PC-3 (cell line): Measurements from ENCODE around the gene A4GALT. TPM values are rescaled to one million over a fixed set of nuclear protein-coding genes. Genes with fewer than 3 reads are reported as not detected.

ENCODE experiments used
- ATAC-seq: fragments of 200-7000 bp; cut with Tn5 transposase; 2 replicates; pipeline ENCODE4 v1.9.1; 2020; ENCODE audit warnings: mild to moderate bottlenecking, moderate library complexity
- BruUV-seq: library from RNA; stranded (reverse); fragments of 400-500 nt; replicated peaks from 2 replicates; lab custom pipeline; 2021; lab: Mats Ljungman, UMichigan
- CTCF ChIA-PET: fragments of 300-600 bp; sonication (Branson Sonifier 250); formaldehyde crosslinking; loops from one replicate; lab custom pipeline; 2022; ENCODE audit warnings: antibody characterized with exemption; lab: Charles Lee
- POLR2A ChIA-PET: fragments of 300-600 bp; sonication (Branson Sonifier 250); formaldehyde crosslinking; loops from one replicate; lab custom pipeline; 2022; ENCODE audit warnings: antibody characterized with exemption; ENCODE audit not compliant: unreplicated experiment; lab: Charles Lee
- DNase-seq: peaks from one replicate; pipeline ENCODE4 v3.0.0-alpha.2; 2015
- H2AFZ ChIP-seq: fragments of 300-600 bp; sonication (generic); 2 replicates; pipeline ENCODE4 v1.6.0; 2016; ENCODE audit warnings: antibody characterized with exemption, low read length
- H3F3A ChIP-seq: fragments of 300-600 bp; sonication (generic); one replicate; pipeline ENCODE4 v1.6.0; 2017; ENCODE audit warnings: antibody characterized with exemption, low read length, control low read depth, mild to moderate bottlenecking; ENCODE audit not compliant: unreplicated experiment
- H3K27ac ChIP-seq: fragments of 300-600 bp; sonication (generic); 2 replicates; pipeline ENCODE4 v1.5.1; 2016; ENCODE audit warnings: mild to moderate bottlenecking, low read length
- H3K27me3 ChIP-seq: fragments of 300-600 bp; sonication (generic); 2 replicates; pipeline ENCODE4 v1.6.1; 2016; ENCODE audit warnings: low read length, mixed read lengths
- H3K36me3 ChIP-seq: fragments of 300-600 bp; sonication (generic); 2 replicates; pipeline ENCODE4 v1.6.1; 2016; ENCODE audit warnings: low read depth, mixed run types, low read length, mixed read lengths
- H3K4me1 ChIP-seq: fragments of 300-600 bp; sonication (generic); 2 replicates; pipeline ENCODE4 v1.5.1; 2016; ENCODE audit warnings: low read length; ENCODE audit not compliant: insufficient read depth
- H3K4me2 ChIP-seq: fragments of 300-600 bp; sonication (generic); 2 replicates; pipeline ENCODE4 v1.6.0; 2016; ENCODE audit warnings: low read length
- H3K4me3 ChIP-seq: fragments of 300-600 bp; sonication (generic); 2 replicates; pipeline ENCODE4 v1.5.1; 2016; ENCODE audit warnings: mild to moderate bottlenecking, low read length, mixed read lengths
- H3K79me2 ChIP-seq: fragments of 300-600 bp; sonication (generic); 2 replicates; pipeline ENCODE4 v1.6.1; 2017; ENCODE audit warnings: low read length, mixed read lengths
- H3K9ac ChIP-seq: fragments of 300-600 bp; sonication (generic); 2 replicates; pipeline ENCODE4 v1.6.0; 2016; ENCODE audit warnings: mild to moderate bottlenecking, low read length
- H3K9me2 ChIP-seq: fragments of 300-600 bp; sonication (generic); replicated peaks from 2 replicates; pipeline ENCODE4 v1.6.1; 2016; ENCODE audit warnings: mixed run types, low read length, mixed read lengths
- H3K9me3 ChIP-seq: fragments of 300-600 bp; sonication (generic); 2 replicates; pipeline ENCODE4 v1.6.1; 2016; ENCODE audit warnings: low read length, mixed read lengths
- H4K20me1 ChIP-seq: fragments of 300-600 bp; sonication (generic); 2 replicates; pipeline ENCODE4 v1.6.1; 2016; ENCODE audit warnings: low read length, mixed read lengths
- EZH2 ChIP-seq: fragments of 300-600 bp; sonication (generic); IDR thresholded peaks from one replicate; pipeline ENCODE4 v1.6.1; 2017; ENCODE audit warnings: antibody characterized with exemption, mild to moderate bottlenecking, low read length; ENCODE audit not compliant: unreplicated experiment
- EZH2phosphoT487 ChIP-seq: fragments of 300-600 bp; sonication (generic); IDR thresholded peaks from 2 replicates; pipeline ENCODE4 v1.6.1; 2018; ENCODE audit warnings: mild to moderate bottlenecking, antibody characterized with exemption, low read length, borderline replicate concordance
- intact Hi-C: fragments of 100-400 bp; cut with micrococcal nuclease; formaldehyde crosslinking; loops from 2 replicates; pipeline ENCODE4 v1.9.0; 2023
- total RNA-seq: library from RNA; depleted of rRNA; stranded (reverse); fragments of >200 nt; gene quantifications from 2 replicates; pipeline ENCODE4 v1.2.3, GENCODE V29; 2014
- TF ChIP-seq, protein P1 (sequence below): fragments of 300-600 bp; sonication (generic); conservative IDR thresholded peaks from 2 replicates; pipeline ENCODE4 v1.5.1; 2017; ENCODE audit warnings: antibody characterized with exemption, low read depth, mild to moderate bottlenecking, low read length

Gene A4GALT
- total RNA-seq, 1 experiment from 2014 or later, result 3.2 TPM

DNA sequence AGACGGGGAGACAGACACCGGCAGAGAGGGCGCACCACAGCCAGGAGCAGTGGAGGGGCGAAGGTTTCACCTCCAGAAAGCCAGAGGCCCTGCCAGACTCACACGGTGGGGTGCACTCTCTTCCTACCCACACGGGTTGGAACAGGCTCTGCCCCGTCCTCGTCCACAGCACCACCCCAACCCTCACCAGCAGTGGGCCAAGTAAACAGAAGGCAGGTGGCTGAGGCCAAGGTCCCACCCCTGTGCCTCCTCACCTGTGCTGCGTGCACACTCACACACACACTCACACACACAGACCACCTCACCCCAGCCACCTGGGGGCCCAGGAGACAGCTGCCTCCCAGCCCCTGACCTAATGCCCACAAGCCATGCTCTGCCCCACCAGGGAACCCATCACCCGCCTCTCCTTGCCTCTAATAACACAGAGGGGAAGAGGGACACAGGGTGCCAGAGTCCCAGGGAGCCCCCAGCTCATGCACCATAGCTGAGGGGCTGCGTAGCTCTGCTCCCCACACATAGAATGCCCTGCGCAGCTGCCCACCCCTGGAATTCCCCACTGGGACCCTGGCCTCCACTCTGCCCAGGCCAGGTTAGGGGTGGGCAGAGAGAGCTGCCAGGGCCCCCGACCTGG, 74.6 kb downstream of the A4GALT start:
- intact Hi-C loops, result no loop called here
- no peak overlapping the region for H3K9ac ChIP-seq
- peaks cover 7% of the 10 kb centered on the region; the same call in 1 of the 2 replicates for H4K20me1 ChIP-seq
- H3K4me2 ChIP-seq, result no peak overlapping the region
- H2AFZ ChIP-seq, result no peak overlapping the region
- ATAC-seq (no peak), DNase-seq (no peak)
- TF ChIP-seq, protein P1, sequence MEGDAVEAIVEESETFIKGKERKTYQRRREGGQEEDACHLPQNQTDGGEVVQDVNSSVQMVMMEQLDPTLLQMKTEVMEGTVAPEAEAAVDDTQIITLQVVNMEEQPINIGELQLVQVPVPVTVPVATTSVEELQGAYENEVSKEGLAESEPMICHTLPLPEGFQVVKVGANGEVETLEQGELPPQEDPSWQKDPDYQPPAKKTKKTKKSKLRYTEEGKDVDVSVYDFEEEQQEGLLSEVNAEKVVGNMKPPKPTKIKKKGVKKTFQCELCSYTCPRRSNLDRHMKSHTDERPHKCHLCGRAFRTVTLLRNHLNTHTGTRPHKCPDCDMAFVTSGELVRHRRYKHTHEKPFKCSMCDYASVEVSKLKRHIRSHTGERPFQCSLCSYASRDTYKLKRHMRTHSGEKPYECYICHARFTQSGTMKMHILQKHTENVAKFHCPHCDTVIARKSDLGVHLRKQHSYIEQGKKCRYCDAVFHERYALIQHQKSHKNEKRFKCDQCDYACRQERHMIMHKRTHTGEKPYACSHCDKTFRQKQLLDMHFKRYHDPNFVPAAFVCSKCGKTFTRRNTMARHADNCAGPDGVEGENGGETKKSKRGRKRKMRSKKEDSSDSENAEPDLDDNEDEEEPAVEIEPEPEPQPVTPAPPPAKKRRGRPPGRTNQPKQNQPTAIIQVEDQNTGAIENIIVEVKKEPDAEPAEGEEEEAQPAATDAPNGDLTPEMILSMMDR, result no peak
- TF ChIP-seq EZH2 (no peak), EZH2phosphoT487 (no peak)
- no peaks in the 10 kb centered on the region for H3F3A ChIP-seq
- peaks cover 9% of the 10 kb centered on the region for H3K4me1 ChIP-seq
- peaks cover 60% of the 10 kb centered on the region for H3K79me2 ChIP-seq
- no TSS peak for BruUV-seq
- H3K36me3 ChIP-seq, result no peaks in the 10 kb centered on the region
- H3K27me3 ChIP-seq, result no peaks in the 10 kb centered on the region
- H3K27ac ChIP-seq, result no peak overlapping the region
- no peak overlapping the region for H3K4me3 ChIP-seq
- ChIA-PET POLR2A (interaction anchor here (0.5 kb wide), 1 partner anchor 34 kb away, joined by 3 read pairs; no protein-coding TSS in a partner anchor), CTCF (interaction anchor here (0.6 kb wide), 2 partner anchors 10 to 25 kb away, joined by 3 to 5 read pairs; no protein-coding TSS in a partner anchor)
- H3K9me2 ChIP-seq, result no peaks in the 10 kb centered on the region
- H3K9me3 ChIP-seq, result no peaks in the 10 kb centered on the region

DNA sequence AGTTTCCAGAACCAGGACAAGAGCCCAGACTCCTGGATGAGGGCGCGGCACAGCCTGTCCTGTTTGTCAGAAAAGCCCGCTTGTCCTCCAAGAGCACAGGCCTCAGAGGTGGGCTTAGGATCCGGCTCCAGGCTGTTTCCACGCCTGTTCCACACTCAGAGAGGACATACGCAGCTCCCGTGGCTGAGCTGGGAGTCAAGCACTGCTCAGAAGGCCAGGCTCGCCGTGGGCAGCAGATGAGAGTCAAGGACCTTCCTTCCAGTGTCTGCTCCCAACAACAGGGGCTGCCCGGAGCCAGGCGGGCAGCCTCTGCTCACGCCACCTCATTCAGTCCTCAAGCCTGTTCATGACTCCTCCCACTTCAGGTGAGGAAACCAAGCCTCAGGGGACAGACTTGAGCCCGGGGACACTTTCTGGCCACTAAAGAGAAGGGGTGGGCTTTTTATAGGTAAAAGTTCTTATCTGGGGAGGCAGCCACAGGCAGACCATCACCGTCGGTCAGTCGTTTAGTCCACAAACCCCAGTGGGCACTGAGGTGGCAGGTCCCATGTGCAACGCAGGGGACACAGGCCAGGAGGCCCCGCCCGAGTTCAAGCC, 75.2 kb downstream of the A4GALT start:
- Histone ChIP-seq H3K4me1 (peaks cover 9% of the 10 kb centered on the region), H3K9me3 (no peaks in the 10 kb centered on the region), H3K36me3 (no peaks in the 10 kb centered on the region), H3K9ac (no peak overlapping the region), H3K4me3 (no peak overlapping the region), H2AFZ (no peak overlapping the region), H4K20me1 (peaks cover 7% of the 10 kb centered on the region; the same call in 1 of the 2 replicates), H3F3A (no peaks in the 10 kb centered on the region), H3K79me2 (peaks cover 60% of the 10 kb centered on the region), H3K9me2 (no peaks in the 10 kb centered on the region), H3K4me2 (no peak overlapping the region), H3K27ac (no peak overlapping the region), H3K27me3 (no peaks in the 10 kb centered on the region)
- ATAC-seq, result no peak
- no peak for DNase-seq
- TF ChIP-seq EZH2 (no peak), EZH2phosphoT487 (no peak)
- TF ChIP-seq, protein P1, result no peak
- CTCF ChIA-PET, result interaction anchor here (0.6 kb wide), 1 partner anchor 24 kb away, joined by 3 read pairs; no protein-coding TSS in a partner anchor
- no TSS peak for BruUV-seq
- intact Hi-C loops, result no loop called here
- POLR2A ChIA-PET, result no interaction called here
